GM19240 (cell line): ENCODE data around the gene USP21.
"Not testable (repeated sequence)": the region's sequence is repeated elsewhere in the genome, so short reads cannot be mapped to it uniquely, and the experiment has no call there.

ENCODE experiments used
- DNase-seq: peaks from one replicate; pipeline ENCODE4 v3.0.0; 2011; ENCODE audit warnings: low spot score; ENCODE audit not compliant: insufficient read length

Gene USP21

DNA sequence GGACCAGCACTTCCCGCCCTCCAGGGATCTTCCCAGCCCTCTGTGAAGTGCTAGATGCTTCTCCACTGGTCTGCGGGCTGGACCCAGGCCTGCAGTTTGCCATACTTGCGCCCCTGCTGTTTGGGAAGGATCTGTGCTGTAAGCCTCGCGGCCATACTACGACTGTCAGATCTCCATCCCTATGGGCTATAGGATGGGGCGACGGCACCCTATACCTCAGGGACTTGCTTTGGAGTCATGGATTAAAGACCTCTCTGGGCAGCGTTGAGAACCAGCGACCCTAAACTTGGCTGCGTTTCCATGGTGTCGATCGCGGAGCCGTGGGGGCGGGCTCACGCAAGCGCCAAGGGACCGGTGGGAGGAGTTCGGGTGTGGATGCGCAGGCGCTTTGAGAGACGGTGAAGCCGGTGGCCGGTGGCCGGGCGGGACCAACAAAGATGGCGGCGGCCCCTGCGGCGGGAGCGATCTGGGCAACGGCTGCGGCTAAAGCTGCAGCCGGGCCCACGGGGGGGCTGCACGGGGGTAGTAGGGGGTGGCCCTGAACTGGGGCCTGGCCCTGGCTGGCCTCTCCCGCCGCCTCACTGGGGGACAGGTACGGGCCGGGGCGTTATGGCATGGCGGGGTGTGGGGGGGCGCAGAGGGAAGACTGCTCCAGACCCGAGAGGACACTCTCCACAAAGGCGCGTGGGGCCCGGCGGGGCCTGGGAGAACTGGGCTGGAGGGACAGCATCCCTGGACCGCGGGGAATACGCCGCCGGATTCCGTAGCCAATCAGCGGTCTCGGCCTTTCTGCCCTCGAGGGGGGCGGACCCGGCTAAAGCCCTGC, at the start of gene USP21:
Gene USP21 (plus strand): TSS at position 414 of the 826 bp plus-strand sequence. CDS start 1,141 bp downstream, outside the sequence.
- DNase-seq, result peak; percentile 83

GRCh38 chr1:161111117-161111516, 48.2 kb upstream of the USP21 start:
- DNase-seq, result no peak

DNA sequence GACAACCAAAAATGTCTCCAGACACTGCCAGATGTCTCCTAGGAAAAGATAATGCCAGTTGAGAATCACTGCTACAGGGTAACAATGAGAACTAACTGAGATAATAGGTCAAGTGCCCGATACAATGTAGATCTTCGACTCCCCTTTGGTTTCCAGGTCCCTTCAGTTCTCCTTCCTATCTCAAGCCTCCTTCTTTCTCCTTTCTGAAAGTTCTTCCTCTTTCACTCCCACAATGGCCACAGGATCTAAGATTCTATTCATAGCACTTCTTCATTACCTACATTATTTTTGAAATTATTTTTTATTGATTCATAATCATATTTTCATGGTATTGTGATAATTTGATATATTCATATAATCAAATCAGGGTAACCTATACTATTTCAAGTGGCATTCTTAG, 47.8 kb upstream of the USP21 start:
- DNase-seq, result no peak

DNA sequence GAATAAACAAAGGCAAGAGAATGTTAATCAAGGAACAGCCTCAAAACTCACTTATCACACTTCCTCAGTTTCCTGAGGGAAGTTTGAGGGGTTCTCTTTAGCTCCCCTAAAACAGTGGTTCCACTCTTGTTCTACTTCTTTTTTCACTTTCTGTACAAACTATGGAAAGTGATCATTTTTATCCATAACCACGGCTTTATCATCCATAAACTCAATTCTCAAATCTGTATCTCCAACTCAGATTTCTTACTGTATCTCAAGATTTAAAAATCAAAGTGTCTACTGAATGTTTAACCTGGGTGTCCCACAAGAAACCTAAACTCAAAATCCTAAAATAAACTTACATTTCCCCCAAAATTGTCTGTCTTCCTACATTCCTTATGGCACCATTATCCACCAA, 45.4 kb upstream of the USP21 start:
- no peak for DNase-seq

- DNase-seq, result no peak
Measured at GRCh38 chr1:161114556-161114955, 44.7 kb upstream of the USP21 start.

GRCh38 chr1:161115132-161115711, 44.1 kb upstream of the USP21 start:
- no peak for DNase-seq

DNA sequence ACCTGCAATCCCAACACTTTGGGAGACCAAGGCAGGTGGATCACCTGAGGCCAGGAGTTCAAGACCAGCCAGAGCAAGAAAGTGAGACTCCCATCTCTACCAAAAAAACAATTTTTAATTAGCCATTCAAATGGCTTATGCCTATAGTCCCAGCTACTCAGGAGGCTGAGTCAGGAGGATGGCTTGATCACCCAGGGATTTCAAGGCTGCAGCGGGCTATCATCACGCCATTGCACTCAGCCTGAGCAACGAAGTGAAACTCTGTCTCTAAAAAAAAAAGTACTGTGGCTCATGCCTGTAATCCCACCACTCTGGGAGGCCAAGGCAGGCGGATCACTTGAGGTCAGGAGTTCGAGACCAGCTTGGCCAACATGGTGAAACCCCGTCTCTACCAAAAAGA, 43.3 kb upstream of the USP21 start:
- DNase-seq, result not testable (repeated sequence)

DNA sequence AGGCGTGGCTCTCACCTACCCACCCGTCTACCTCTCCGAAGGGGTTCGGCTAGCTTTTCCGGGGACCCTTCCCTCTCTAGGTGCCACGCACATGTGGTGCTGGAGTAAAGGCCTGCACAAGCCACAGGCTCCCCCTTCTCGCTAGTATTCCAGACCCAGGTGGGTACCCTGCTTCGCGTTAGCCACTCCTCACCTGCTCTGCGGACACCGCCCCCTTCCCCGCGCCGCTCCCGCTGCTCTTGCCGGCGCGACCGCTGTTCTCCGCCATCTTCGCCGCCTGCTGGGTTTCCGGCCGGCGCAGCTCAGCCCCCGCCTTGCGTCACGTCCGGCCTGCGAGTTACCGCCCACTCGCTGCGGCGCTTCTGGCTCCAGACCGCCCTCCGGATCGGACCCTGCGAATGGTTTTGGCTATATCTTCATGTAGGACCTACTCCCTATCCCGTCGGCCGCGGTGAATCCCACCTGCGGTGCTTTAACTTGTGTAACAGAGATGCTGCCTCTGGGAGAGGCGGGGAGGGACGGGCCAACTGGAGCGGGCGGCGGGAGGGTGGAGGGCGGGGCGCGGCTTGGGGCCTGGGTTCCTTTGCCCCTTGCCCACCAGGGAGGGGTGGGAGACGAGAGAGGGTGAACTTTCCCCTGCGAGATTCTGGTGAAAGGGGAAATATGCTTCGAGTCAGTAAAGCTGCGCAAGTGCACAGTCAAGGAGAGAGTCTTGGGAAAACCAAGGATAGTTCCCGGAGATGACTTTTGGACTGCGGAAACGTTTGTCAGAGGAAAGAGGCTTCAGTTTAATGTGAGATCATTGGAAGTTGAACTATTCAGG, 41.3 kb upstream of the USP21 start, which contains the start of the genes NIT1 and PFDN2:
Gene NIT1 (plus strand): TSS at position 347 of the 823 bp plus-strand sequence. CDS start 72 bp downstream, at position 419.
Gene PFDN2 (minus strand): TSS at position 279 of the 823 bp plus-strand sequence. CDS start 11 bp downstream, at position 268.
- DNase-seq, result peak; percentile 76

DNA sequence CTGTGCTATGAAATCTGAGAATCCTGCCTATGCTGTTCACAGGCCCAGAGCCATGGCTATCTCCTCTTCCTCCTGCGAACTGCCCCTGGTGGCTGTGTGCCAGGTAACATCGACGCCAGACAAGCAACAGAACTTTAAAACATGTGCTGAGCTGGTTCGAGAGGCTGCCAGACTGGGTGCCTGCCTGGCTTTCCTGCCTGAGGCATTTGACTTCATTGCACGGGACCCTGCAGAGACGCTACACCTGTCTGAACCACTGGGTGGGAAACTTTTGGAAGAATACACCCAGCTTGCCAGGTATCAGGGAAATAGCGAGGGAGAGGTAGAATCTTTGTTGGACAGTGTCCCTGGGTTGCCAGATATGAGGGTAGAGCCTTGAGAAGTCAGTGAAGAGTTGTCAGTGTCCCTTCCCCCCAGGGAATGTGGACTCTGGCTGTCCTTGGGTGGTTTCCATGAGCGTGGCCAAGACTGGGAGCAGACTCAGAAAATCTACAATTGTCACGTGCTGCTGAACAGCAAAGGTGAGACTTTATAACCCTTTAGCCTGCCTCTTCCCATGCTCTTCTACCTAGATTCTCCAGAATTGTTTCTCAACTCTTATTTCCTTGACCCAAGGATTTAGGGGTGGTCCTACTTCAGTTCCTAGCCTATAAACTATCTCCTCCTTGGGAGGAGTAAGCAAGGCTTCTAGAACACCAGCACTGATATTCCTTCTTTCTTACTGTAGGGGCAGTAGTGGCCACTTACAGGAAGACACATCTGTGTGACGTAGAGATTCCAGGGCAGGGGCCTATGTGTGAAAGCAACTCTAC, 40.0 kb upstream of the USP21 start:
- DNase-seq, result no peak

- DNase-seq, result no peak
Measured at GRCh38 chr1:161121042-161121650, 38.2 kb upstream of the USP21 start.

DNA sequence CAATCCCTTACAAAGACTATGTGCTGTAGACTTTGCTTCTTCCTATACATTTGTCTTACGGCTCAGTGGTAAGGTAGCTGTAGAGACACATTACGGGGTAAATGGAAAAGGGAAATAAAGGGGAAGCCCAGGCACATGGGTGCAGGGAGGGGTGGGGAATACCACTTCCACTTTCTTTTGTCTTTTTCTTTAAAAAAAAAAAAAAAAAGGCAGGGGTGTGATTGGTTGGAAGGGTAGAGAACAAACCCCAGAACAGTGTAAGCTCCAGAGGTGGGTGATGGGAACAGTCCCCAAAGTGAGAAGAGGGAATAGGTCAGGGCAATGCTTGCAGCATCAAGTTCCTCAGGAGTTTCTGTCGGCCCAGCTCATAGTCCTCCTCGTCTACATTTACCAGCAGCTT, 37.5 kb upstream of the USP21 start:
- DNase-seq, result no peak

DNA sequence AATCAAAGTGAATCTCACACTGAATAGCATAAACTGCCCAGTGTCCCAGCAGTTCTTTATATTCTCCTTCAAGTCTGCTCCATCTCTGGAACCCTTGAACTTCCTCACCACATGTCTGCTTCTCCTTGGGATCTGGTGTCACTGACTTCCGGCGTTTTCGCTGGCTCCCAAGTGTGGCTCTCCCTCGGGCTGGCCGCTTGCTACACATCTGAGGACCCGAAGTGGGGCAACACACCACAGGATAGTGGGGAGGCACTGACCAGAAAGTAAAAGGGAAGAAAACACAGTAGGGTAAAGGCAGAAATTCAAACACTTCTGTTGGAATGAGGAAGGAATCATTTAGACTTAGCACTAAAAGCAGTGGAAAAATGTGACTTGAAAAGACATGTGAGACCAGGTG, 36.3 kb upstream of the USP21 start:
- DNase-seq, result no peak

DNA sequence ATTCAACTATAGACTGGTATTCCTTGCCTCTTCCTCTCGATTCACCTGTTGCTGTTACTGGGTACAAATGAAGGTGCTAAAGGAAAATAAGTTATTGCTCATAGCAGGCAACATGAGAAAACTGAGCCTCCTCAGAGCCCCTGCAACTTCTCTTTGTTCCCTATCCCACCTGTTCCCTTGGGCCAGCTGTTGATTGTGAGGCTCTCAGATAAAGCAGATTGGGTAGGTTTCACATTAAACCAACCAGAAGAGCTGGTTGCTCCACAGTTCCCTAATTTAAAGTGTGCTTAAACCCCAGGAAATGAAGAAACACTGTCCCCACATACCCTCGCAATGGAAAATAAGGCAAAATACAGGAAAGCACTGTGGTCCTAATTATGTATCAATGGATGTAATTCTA, 31.7 kb upstream of the USP21 start:
- DNase-seq, result no peak

- DNase-seq, result no peak
Measured at GRCh38 chr1:161128591-161129420, 30.5 kb upstream of the USP21 start.

DNA sequence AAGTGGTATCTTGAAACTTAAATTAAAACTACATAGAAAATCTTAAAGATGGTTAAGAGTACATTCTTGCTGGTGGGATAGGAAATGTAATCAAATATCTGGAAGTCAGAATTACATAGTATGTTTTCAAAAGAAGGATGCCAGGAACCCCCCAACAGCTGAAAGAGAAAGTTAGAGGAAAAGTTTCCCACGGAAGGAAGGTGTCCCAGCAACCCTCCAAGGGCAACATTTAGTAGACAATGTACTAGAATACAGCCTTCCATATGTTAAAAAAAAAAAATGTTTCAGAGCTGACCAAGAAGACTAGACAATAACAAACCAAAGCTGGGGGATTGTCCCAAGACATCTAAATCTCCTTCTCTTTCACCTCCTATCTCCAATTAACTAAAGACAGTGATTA, 29.0 kb upstream of the USP21 start:
- DNase-seq, result no peak

- DNase-seq, result no peak
Measured at GRCh38 chr1:161131523-161132409, 27.5 kb upstream of the USP21 start.

DNA sequence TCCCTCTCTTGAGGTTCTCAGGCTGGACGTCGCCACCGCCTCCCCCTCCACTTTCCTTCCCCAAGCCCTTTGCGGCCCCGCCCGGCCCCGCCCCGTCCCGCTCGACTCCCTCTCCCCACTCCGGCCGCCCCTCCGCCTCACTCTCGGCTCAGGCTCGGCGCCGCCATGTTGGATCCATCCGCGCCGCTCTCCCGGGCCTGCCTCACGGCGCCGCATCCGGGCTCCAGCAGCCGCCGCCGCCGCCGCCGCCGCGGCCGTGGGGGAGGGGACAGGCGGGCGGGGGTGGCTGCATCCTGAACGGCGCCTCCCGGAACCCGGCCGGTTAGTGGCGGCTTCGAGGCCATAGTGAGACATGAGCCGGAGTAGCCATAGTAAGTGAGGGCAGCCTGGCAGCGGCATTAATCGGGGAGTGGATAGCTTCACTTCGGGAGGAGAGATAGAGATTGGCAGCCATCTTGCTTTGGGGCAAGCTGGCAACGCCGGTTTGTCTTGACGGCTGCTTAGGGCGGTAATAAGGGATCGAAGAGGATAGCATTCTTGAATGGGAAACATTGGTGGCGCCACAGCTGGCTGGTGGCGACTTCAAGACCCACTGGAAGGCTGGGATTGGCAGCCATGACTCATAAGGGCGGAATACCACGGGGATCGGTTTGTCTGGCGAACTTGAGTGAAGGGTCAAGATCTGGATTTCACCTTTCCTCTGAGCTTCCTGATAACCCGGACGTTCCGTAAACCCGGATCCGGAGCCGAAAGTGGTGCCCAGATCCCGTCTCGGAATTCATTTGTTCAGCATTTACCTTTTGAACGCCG, 26.7 kb upstream of the USP21 start, which contains the start of gene DEDD:
Gene DEDD (minus strand): TSS at position 258 of the 810 bp plus-strand sequence. CDS start 8,205 bp downstream, outside the sequence.
- DNase-seq, result peak; percentile 87
